Ovary (tissue), 3 donors: ENCODE data around the gene IQGAP1.

ENCODE experiments used
- EP300 ChIP-seq: sonication (generic); formaldehyde crosslinking; IDR thresholded peaks from one replicate; pipeline ENCODE4 v1.6.1; 2017; ENCODE audit warnings: antibody characterized with exemption
- POLR2A ChIP-seq: fragments of 450-650 bp; IDR thresholded peaks from one replicate; pipeline ENCODE4 v1.6.1; 2017; ENCODE audit warnings: antibody characterized with exemption, mild to moderate bottlenecking, moderate library complexity
- TF ChIP-seq, protein P1 (sequence below), 3 donors: fragments of 450-650 bp in 2 of 3; fragments of 200-600 bp in 1 of 3; IDR thresholded peaks; one replicate each; pipeline versions ENCODE4 v1.5.1 to v1.8.0; 2016 to 2022; ENCODE audit warnings: antibody characterized with exemption in 3 of 3, mild to moderate bottlenecking in 1 of 3
- donor health status: DM: no; HTN: no; CAD: no.

DNA sequence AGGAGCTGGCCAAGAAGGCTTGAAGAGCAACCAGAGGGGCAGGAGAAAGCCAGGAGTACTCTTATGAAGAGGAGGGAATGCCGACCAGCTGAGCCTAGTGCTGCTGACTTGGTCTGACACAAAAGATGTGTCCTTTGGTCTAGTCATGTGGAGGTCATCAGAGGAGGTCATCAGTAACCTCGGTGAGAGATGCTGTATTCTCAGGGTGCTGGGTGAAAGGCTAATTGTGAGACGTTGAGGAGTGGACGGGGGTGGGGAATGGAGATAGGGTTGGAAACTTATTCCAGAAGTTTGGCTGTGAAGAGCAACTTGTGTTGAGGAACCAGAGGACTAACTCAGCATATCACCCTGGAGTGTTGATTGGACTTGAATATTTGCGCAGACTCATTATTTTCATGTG, 147.2 kb downstream of the IQGAP1 start:
- TF ChIP-seq, protein P1, sequence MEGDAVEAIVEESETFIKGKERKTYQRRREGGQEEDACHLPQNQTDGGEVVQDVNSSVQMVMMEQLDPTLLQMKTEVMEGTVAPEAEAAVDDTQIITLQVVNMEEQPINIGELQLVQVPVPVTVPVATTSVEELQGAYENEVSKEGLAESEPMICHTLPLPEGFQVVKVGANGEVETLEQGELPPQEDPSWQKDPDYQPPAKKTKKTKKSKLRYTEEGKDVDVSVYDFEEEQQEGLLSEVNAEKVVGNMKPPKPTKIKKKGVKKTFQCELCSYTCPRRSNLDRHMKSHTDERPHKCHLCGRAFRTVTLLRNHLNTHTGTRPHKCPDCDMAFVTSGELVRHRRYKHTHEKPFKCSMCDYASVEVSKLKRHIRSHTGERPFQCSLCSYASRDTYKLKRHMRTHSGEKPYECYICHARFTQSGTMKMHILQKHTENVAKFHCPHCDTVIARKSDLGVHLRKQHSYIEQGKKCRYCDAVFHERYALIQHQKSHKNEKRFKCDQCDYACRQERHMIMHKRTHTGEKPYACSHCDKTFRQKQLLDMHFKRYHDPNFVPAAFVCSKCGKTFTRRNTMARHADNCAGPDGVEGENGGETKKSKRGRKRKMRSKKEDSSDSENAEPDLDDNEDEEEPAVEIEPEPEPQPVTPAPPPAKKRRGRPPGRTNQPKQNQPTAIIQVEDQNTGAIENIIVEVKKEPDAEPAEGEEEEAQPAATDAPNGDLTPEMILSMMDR (IDR thresholded peaks at IDR 0.05): no peak
- no peak for TF ChIP-seq POLR2A
- no peak for TF ChIP-seq EP300
